ENCODE data around the gene ABHD17A.

ABHD17A gene

GRCh38 chr19:1907563-1908363 lies 22.5 kb upstream of the ABHD17A start:
- Histone ChIP-seq H3K9me3 (ENCODE audit: severe bottlenecking) (no peaks in the 10 kb centered on the region), H3K27me3 (ENCODE audit: insufficient read depth, poor library complexity, severe bottlenecking) (no peaks in the 10 kb centered on the region), H3K27ac (ENCODE audit: poor library complexity, severe bottlenecking) (peak overlapping the region; percentile 45), H3K4me3 (ENCODE audit: severe bottlenecking) (peak overlapping the region; percentile 9), H3K36me3 (ENCODE audit: low read depth) (peaks cover 9% of the 10 kb centered on the region; the same call in 1 of the 2 replicates), H3K4me1 (ENCODE audit: insufficient read depth, poor library complexity, severe bottlenecking) (no peaks in the 10 kb centered on the region)
- no peak for TF ChIP-seq CTCF (IDR thresholded peaks at IDR 0.05; ENCODE audit: poor library complexity, severe bottlenecking)
- peak; percentile 41; the same call in 2 of the 3 replicates for ATAC-seq (ENCODE audit: low read depth)
- DNase-seq (ENCODE audit: low spot score), result no peak

- Histone ChIP-seq H3K9me3 (ENCODE audit: severe bottlenecking) (no peaks in the 10 kb centered on the region), H3K4me1 (ENCODE audit: insufficient read depth, poor library complexity, severe bottlenecking) (no peaks in the 10 kb centered on the region), H3K4me3 (ENCODE audit: severe bottlenecking) (peak overlapping the region; percentile 9), H3K36me3 (ENCODE audit: low read depth) (peaks cover 9% of the 10 kb centered on the region; the same call in 1 of the 2 replicates), H3K27ac (ENCODE audit: poor library complexity, severe bottlenecking) (peak overlapping the region; percentile 45), H3K27me3 (ENCODE audit: insufficient read depth, poor library complexity, severe bottlenecking) (no peaks in the 10 kb centered on the region)
- ATAC-seq (ENCODE audit: low read depth) (no peak), DNase-seq (ENCODE audit: low spot score) (no peak)
- no peak for TF ChIP-seq CTCF (IDR thresholded peaks at IDR 0.05; ENCODE audit: poor library complexity, severe bottlenecking)
Measured at GRCh38 chr19:1906985-1907562, 21.8 kb upstream of the ABHD17A start.

GRCh38 chr19:1905863-1906375 lies 20.6 kb upstream of the ABHD17A start:
- Histone ChIP-seq H3K4me1 (ENCODE audit: insufficient read depth, poor library complexity, severe bottlenecking) (no peaks in the 10 kb centered on the region), H3K27me3 (ENCODE audit: insufficient read depth, poor library complexity, severe bottlenecking) (no peaks in the 10 kb centered on the region), H3K36me3 (ENCODE audit: low read depth) (peaks cover 9% of the 10 kb centered on the region; the same call in 1 of the 2 replicates), H3K4me3 (ENCODE audit: severe bottlenecking) (peak overlapping the region; percentile 77), H3K27ac (ENCODE audit: poor library complexity, severe bottlenecking) (peak overlapping the region; percentile 56), H3K9me3 (ENCODE audit: severe bottlenecking) (no peaks in the 10 kb centered on the region)
- TF ChIP-seq CTCF (IDR thresholded peaks at IDR 0.05; ENCODE audit: poor library complexity, severe bottlenecking), result no peak
- ATAC-seq (ENCODE audit: low read depth), result no peak
- DNase-seq (ENCODE audit: low spot score), result no peak

- Histone ChIP-seq H3K4me3 (ENCODE audit: severe bottlenecking) (peak within 1 kb of the TSS; percentile 77), H3K27ac (ENCODE audit: poor library complexity, severe bottlenecking) (peak within 1 kb of the TSS; percentile 56), H3K4me1 (ENCODE audit: insufficient read depth, poor library complexity, severe bottlenecking) (no peaks in the 10 kb centered on the region), H3K27me3 (ENCODE audit: insufficient read depth, poor library complexity, severe bottlenecking) (no peaks in the 10 kb centered on the region), H3K9me3 (ENCODE audit: severe bottlenecking) (no peaks in the 10 kb centered on the region), H3K36me3 (ENCODE audit: low read depth) (peaks cover 9% of the 10 kb centered on the region; the same call in 1 of the 2 replicates)
- peak; percentile 93 for ATAC-seq (ENCODE audit: low read depth)
- peak; percentile 99 for DNase-seq (ENCODE audit: low spot score)
- TF ChIP-seq CTCF (IDR thresholded peaks at IDR 0.05; ENCODE audit: poor library complexity, severe bottlenecking), result no peak
Measured at GRCh38 chr19:1905110-1905862, 20.0 kb upstream of the ABHD17A start, which contains the start of the genes ADAT3 and SCAMP4. TSS of gene ADAT3 (plus strand) at chr19:1905399. CDS start at chr19:1912048, 6,649 bp downstream. TSS of gene SCAMP4 (plus strand) at chr19:1905399. CDS start at chr19:1915020, 9,621 bp downstream.
